ENCODE results near the gene RPS6KB2.

GRCh38 chr11:67435031-67435726, 6.9 kb downstream of the RPS6KB2 start:
- TF ChIP-seq EP300 (IDR thresholded peaks at IDR 0.05; ENCODE audit: borderline replicate concordance), result no peak
- no peak for TF ChIP-seq FOXM1 (IDR thresholded peaks at IDR 0.05; ENCODE audit: borderline replicate concordance, low read depth)
- TF ChIP-seq RAD21 (IDR thresholded peaks at IDR 0.05; ENCODE audit: low read depth), result no peak
- no peak for TF ChIP-seq CREB1 (IDR thresholded peaks at IDR 0.05; ENCODE audit: low read depth)

Measured in Ishikawa (cell line).